HL-60 (cell line): ENCODE data around the gene ADAT3.

Experiments
- DNase-seq, 2 experiments: peaks; one replicate each; pipeline ENCODE4 v3.0.0-alpha.2; 2010 to 2020; ENCODE audit warnings: low read depth in 1 of 2, low spot score in 1 of 2
- H3K27ac ChIP-seq: fragments of 250-450 bp; sonication (Bioruptor Pico); replicated peaks from 2 replicates; pipeline ENCODE4 v1.5.1; 2020; ENCODE audit warnings: mild to moderate bottlenecking, moderate library complexity
- H3K27me3 ChIP-seq: fragments of 250-450 bp; sonication (Bioruptor Pico); 2 replicates; pipeline ENCODE4 v1.5.1; 2021; ENCODE audit warnings: mild to moderate bottlenecking, moderate library complexity; ENCODE audit not compliant: insufficient read depth, poor library complexity, severe bottlenecking
- H3K4me3 ChIP-seq: replicated peaks from 2 replicates; pipeline ENCODE4 v1.5.1; 2011; ENCODE audit warnings: mild to moderate bottlenecking, control low read depth, low read length; ENCODE audit not compliant: insufficient read depth
- CTCF ChIP-seq: IDR thresholded peaks from one replicate; pipeline ENCODE4 v1.5.1; 2011; ENCODE audit warnings: low read length, control low read depth, inconsistent platforms; ENCODE audit not compliant: insufficient read depth
- GABPA ChIP-seq: IDR thresholded peaks from 2 replicates; pipeline ENCODE4 v1.6.1; 2012; ENCODE audit warnings: low read depth
- POLR2AphosphoS5 ChIP-seq: IDR thresholded peaks from 2 replicates; pipeline ENCODE4 v1.6.1; 2012; ENCODE audit warnings: low read depth
- REST ChIP-seq: IDR thresholded peaks from 2 replicates; pipeline ENCODE4 v1.6.1; 2012; ENCODE audit warnings: low read depth; ENCODE audit not compliant: insufficient replicate concordance
- SPI1 ChIP-seq: IDR thresholded peaks from 2 replicates; pipeline ENCODE4 v1.6.1; 2012; ENCODE audit warnings: low read depth, mild to moderate bottlenecking, borderline replicate concordance

Gene ADAT3

GRCh38 chr19:1908364-1908678 is 3.1 kb downstream of the ADAT3 start:
- TF ChIP-seq SPI1: no peak
- no peak for TF ChIP-seq REST
- TF ChIP-seq POLR2AphosphoS5: no peak
- no peak for TF ChIP-seq CTCF
- TF ChIP-seq GABPA: no peak
- Histone ChIP-seq H3K27ac (no peak overlapping the region), H3K4me3 (no peak overlapping the region), H3K27me3 (no peaks in the 10 kb centered on the region)
- DNase-seq: no peak

GRCh38 chr19:1909761-1910080 is 4.5 kb downstream of the ADAT3 start:
- no peak for TF ChIP-seq GABPA
- TF ChIP-seq REST: no peak
- no peak for TF ChIP-seq SPI1
- no peak for TF ChIP-seq CTCF
- no peak for TF ChIP-seq POLR2AphosphoS5
- no peak for DNase-seq
- Histone ChIP-seq H3K27me3 (no peaks in the 10 kb centered on the region), H3K4me3 (no peak overlapping the region), H3K27ac (no peak overlapping the region)

- Histone ChIP-seq H3K27ac (no peak overlapping the region), H3K27me3 (no peaks in the 10 kb centered on the region), H3K4me3 (no peak overlapping the region)
- TF ChIP-seq POLR2AphosphoS5: no peak
- no peak for TF ChIP-seq CTCF
- TF ChIP-seq SPI1: no peak
- TF ChIP-seq REST: no peak
- no peak for TF ChIP-seq GABPA
- DNase-seq: no peak
These were observed 5.0 kb downstream of the ADAT3 start for GRCh38 chr19:1910177-1910576.
